Thyroid gland (tissue), 4 donors: ENCODE results near the gene TRIM39.

Experiments
- POLR2A ChIP-seq, 2 donors: fragments of 450-650 bp; IDR thresholded peaks; one replicate each; pipeline ENCODE4 v1.6.1; 2017; ENCODE audit warnings: antibody characterized with exemption in 2 of 2, mild to moderate bottlenecking in 2 of 2, moderate library complexity in 1 of 2
- TF ChIP-seq, protein P1 (sequence below), 6 experiments: fragments of 200-600 bp in 3 of 6; fragments of 450-650 bp in 3 of 6; sonication (generic) in 3 of 6; IDR thresholded peaks; one replicate each; pipeline ENCODE4 v1.5.1; 2016 to 2019; ENCODE audit warnings: antibody characterized with exemption in 6 of 6, mild to moderate bottlenecking in 2 of 6, inconsistent platforms in 1 of 6, moderate library complexity in 1 of 6

DNA sequence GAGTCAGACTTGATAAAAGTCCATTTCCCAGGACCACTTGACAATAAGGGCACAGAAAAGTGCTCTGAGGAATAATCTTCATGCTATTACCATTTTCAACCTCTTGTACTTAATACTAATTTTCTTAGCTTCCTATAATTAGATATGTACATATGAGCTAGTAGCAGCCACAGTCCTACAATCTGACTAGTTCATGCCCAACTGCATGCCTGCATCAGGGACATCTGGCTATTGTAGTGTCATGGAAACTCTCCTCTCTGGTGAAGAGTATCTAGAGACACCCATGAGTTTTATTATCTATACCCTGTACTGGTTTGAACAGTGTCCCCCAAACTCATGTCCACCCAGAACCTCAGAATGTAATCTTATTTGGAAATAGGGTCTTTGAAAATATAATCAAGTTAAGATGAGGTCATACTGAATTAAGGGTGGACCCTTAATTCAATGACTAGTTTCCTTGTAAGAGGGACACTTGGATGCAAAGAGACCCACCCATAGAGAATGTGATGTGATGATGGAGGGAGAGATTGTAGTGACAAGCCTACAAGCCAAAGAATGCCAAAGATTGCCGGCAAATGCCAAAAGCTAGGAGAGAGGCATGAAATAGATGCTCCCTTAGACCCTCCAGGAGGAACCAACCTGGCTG is 13.9 kb upstream of the TRIM39 start:
- TF ChIP-seq, protein P1, sequence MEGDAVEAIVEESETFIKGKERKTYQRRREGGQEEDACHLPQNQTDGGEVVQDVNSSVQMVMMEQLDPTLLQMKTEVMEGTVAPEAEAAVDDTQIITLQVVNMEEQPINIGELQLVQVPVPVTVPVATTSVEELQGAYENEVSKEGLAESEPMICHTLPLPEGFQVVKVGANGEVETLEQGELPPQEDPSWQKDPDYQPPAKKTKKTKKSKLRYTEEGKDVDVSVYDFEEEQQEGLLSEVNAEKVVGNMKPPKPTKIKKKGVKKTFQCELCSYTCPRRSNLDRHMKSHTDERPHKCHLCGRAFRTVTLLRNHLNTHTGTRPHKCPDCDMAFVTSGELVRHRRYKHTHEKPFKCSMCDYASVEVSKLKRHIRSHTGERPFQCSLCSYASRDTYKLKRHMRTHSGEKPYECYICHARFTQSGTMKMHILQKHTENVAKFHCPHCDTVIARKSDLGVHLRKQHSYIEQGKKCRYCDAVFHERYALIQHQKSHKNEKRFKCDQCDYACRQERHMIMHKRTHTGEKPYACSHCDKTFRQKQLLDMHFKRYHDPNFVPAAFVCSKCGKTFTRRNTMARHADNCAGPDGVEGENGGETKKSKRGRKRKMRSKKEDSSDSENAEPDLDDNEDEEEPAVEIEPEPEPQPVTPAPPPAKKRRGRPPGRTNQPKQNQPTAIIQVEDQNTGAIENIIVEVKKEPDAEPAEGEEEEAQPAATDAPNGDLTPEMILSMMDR (IDR thresholded peaks at IDR 0.05): no peak
- no peak for TF ChIP-seq POLR2A (IDR thresholded peaks at IDR 0.05)
